ENCODE measurements around the gene DDX56. TPM values are rescaled to one million over a fixed set of nuclear protein-coding genes. Genes with fewer than 3 reads are reported as not detected.

DDX56 gene
- total and polyA plus RNA-seq, 2 of the 4 experiments (the other 2 are of a cell fraction) = 59.4 to 67.7 TPM

DNA sequence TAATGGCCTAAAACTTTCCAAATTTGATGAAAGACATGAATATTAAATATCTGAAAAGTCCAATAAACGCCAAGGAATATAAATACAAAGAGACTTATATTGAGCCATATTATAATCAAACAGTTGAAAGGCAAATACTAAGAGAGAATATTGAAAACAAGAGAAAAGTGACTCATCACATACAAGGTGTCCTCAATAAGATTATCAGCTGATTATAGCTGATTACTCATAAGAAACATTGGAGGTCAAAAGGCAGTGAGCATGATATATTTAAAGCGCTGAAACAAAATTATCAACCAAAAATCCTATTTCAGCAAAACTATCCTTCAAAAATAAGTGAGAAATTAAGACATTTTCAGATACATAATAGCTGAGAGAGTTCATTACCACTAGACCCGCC lies 24.8 kb downstream of the DDX56 start:
- Histone ChIP-seq H3K4me1 (ENCODE audit: control insufficient read depth, insufficient read depth, low read length) (no peaks in the 10 kb centered on the region), H3K4me2 (ENCODE audit: low read depth, low read length) (no peak overlapping the region), H2AK9ac (replicated peaks; ENCODE audit: low read depth, low read length, poor library complexity) (no peak overlapping the region), H4K20me1 (ENCODE audit: insufficient read depth, low read length) (no peaks in the 10 kb centered on the region), H3K4ac (ENCODE audit: low read depth, low read length) (no peak overlapping the region), H3K14ac (replicated peaks; ENCODE audit: low read depth, low read length) (no peak overlapping the region), H3K56ac (ENCODE audit: extremely low read depth, insufficient read depth, low read length) (no peak overlapping the region), H3K4me3 (ENCODE audit: insufficient read depth, low read depth, low read length) (no peak overlapping the region), H2BK120ac (ENCODE audit: low read depth, low read length) (no peak overlapping the region), H4K5ac (ENCODE audit: low read depth, low read length) (no peak overlapping the region), H2BK15ac (ENCODE audit: low read depth, low read length) (no peak overlapping the region), H3K36me3 (ENCODE audit: control insufficient read depth, insufficient read depth, low read length) (no peaks in the 10 kb centered on the region), H3K23ac (ENCODE audit: low read depth, low read length) (no peak overlapping the region), H3K9ac (ENCODE audit: low read depth, low read length) (no peak overlapping the region), H4K8ac (ENCODE audit: low read depth in 2 of 2, low read length in 2 of 2) (no peak overlapping the region), H3K18ac (ENCODE audit: low read depth, low read length) (no peak overlapping the region), H2BK5ac (ENCODE audit: low read depth, low read length, poor library complexity, severe bottlenecking) (no peak overlapping the region), H3K27ac (ENCODE audit: insufficient read depth, low read length) (no peak overlapping the region), H4K91ac (ENCODE audit: insufficient read depth, low read depth, low read length) (no peak overlapping the region), H3K9me3 (ENCODE audit: control insufficient read depth, insufficient read depth, low read length) (peaks cover 3% of the 10 kb centered on the region), H3K27me3 (ENCODE audit: control insufficient read depth, insufficient read depth, low read length) (peaks cover 16% of the 10 kb centered on the region), H2BK20ac (ENCODE audit: low read depth, low read length) (no peak overlapping the region), H3K9me1 (ENCODE audit: insufficient read depth, low read length) (no peaks in the 10 kb centered on the region), H2AFZ (replicated peaks; ENCODE audit: low read length, poor library complexity) (no peak overlapping the region), H3K79me1 (ENCODE audit: low read depth in 1 of 2, low read length in 2 of 2) (no peaks in the 10 kb centered on the region), H2AK5ac (ENCODE audit: low read depth, low read length) (no peak overlapping the region)
- no TSS peak for BruUV-seq (replicated peaks)
- CTCF ChIA-PET = interaction anchor here (1.0 to 2.0 kb wide), 3 partner anchors 14 to 17 kb away, joined by 3 to 4 read pairs (median 4); no protein-coding TSS in a partner anchor
- DNase-seq = no peak
- POLR2A ChIA-PET (ENCODE audit: unreplicated experiment) = no interaction called here
- TF ChIP-seq MAFK (IDR thresholded peaks at IDR 0.05; ENCODE audit: low read depth, low read length) (no peak), CHD1 (IDR thresholded peaks at IDR 0.05; ENCODE audit: low read depth, low read length) (no peak), POLR2A (IDR thresholded peaks at IDR 0.05; ENCODE audit: low read depth, low read length) (no peak), NFE2L2 (IDR thresholded peaks at IDR 0.05; ENCODE audit: low read depth, low read length) (no peak), FOS (IDR thresholded peaks at IDR 0.05; ENCODE audit: low read depth, low read length) (no peak)
- TF ChIP-seq, protein P1, sequence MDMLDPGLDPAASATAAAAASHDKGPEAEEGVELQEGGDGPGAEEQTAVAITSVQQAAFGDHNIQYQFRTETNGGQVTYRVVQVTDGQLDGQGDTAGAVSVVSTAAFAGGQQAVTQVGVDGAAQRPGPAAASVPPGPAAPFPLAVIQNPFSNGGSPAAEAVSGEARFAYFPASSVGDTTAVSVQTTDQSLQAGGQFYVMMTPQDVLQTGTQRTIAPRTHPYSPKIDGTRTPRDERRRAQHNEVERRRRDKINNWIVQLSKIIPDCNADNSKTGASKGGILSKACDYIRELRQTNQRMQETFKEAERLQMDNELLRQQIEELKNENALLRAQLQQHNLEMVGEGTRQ (IDR thresholded peaks at IDR 0.05; ENCODE audit: low read depth, low read length) = no peak
- TF ChIP-seq, protein P2, sequence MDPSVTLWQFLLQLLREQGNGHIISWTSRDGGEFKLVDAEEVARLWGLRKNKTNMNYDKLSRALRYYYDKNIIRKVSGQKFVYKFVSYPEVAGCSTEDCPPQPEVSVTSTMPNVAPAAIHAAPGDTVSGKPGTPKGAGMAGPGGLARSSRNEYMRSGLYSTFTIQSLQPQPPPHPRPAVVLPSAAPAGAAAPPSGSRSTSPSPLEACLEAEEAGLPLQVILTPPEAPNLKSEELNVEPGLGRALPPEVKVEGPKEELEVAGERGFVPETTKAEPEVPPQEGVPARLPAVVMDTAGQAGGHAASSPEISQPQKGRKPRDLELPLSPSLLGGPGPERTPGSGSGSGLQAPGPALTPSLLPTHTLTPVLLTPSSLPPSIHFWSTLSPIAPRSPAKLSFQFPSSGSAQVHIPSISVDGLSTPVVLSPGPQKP (IDR thresholded peaks at IDR 0.05; ENCODE audit: borderline replicate concordance, low read depth, low read length) = no peak
- no CpG with 5 or more reads among the region's 3 CpGs for WGBS, 2 experiments (ENCODE audit: extremely low coverage in 2 of 2, insufficient read length in 1 of 2)
- no peak for ATAC-seq (ENCODE audit: low read depth)
- intact Hi-C loops (cut with micrococcal nuclease) = no loop called here
- in situ Hi-C loops (cut with MboI; ENCODE audit: low sequenced_read_pairs) = no loop called here
- dilution Hi-C loops (cut with HindIII; ENCODE audit: low sequenced_read_pairs, unreplicated experiment) = no loop called here
